ENCODE measurements around the gene MAGI2.

DNA sequence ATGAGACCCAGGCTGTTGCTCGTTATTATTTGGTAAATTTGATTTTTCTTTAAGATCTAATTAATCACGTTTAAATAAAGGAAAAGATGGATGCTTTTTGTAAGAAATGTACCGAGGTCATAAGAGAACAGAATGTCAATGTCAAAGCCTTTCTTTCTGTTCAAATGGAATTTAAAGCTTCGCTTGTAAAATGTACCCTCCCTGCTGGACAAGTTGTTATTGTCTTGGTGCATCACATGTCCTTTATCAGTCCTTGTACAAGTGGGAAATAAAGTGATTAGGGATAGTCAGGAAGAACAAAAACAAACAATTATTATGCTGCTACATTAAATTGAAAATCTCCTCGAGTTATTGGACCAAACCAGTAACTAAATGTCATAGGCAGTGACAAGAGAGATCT, 1291.7 kb downstream of the MAGI2 start:
- TF ChIP-seq, protein P1, sequence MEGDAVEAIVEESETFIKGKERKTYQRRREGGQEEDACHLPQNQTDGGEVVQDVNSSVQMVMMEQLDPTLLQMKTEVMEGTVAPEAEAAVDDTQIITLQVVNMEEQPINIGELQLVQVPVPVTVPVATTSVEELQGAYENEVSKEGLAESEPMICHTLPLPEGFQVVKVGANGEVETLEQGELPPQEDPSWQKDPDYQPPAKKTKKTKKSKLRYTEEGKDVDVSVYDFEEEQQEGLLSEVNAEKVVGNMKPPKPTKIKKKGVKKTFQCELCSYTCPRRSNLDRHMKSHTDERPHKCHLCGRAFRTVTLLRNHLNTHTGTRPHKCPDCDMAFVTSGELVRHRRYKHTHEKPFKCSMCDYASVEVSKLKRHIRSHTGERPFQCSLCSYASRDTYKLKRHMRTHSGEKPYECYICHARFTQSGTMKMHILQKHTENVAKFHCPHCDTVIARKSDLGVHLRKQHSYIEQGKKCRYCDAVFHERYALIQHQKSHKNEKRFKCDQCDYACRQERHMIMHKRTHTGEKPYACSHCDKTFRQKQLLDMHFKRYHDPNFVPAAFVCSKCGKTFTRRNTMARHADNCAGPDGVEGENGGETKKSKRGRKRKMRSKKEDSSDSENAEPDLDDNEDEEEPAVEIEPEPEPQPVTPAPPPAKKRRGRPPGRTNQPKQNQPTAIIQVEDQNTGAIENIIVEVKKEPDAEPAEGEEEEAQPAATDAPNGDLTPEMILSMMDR (conservative IDR thresholded peaks at IDR 0.05 in 1 of 2, IDR thresholded peaks at IDR 0.05 in 1 of 2; ENCODE audit: extremely low read depth in 1 of 2, insufficient read depth in 1 of 2, low read depth in 1 of 2, low read length in 2 of 2), result no peak
- TF ChIP-seq EZH2 (IDR thresholded peaks at IDR 0.05; ENCODE audit: borderline replicate concordance, low read length), result no peak
